Body of pancreas (tissue), 4 donors: ENCODE results near the gene UMPS.

Source experiments
- CTCF ChIP-seq, 7 experiments: fragments of 450-650 bp in 4 of 7; fragments of 200-600 bp in 3 of 7; sonication (generic) in 3 of 7; IDR thresholded peaks; one replicate each; pipeline ENCODE4 v1.5.1; 2016 to 2019; ENCODE audit warnings: antibody characterized with exemption in 7 of 7
- POLR2A ChIP-seq, 3 donors: fragments of 450-650 bp; IDR thresholded peaks; one replicate each; pipeline ENCODE4 v1.6.1; 2016; ENCODE audit warnings: antibody characterized with exemption in 3 of 3, mild to moderate bottlenecking in 2 of 3

DNA sequence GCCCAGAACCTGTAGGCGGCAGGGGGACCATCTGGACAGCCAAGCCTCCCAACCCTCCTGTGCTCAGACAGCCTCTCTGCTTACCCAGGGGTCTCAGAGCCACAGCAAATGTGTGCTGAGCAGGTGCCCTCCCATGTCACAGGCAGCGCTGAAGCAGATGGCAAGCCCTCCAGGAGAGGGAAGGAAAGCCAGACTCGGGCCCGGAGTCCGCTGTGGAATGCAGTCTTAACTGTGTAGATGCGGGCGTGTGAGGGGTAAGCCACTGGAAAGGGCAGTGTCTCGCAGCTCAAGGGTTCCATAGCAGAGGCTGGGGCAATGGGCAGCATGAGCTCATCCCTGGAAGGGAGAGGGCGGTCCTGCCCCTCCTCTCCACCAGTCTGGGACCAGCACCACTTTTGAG lies 45.6 kb downstream of the UMPS start:
- TF ChIP-seq CTCF (IDR thresholded peaks at IDR 0.05), result no peak
- no peak for TF ChIP-seq POLR2A (IDR thresholded peaks at IDR 0.05)
